H9 (cell line): Measurements from ENCODE around the gene DNAAF5. TPM values are rescaled to one million over a fixed set of nuclear protein-coding genes. Genes with fewer than 3 reads are reported as not detected.

Source experiments
- DNase-seq: peaks from one replicate; pipeline ENCODE4 v3.0.0-alpha.2; 2017
- H2AFZ ChIP-seq: one replicate; pipeline ENCODE4 v1.6.1; 2013; ENCODE audit warnings: mild to moderate bottlenecking, low read length, control low read depth, moderate library complexity
- H2AK5ac ChIP-seq: 2 replicates; pipeline ENCODE4 v1.6.1; 2013; ENCODE audit warnings: low read length, control low read depth, mixed read lengths; ENCODE audit not compliant: insufficient read length
- H2BK120ac ChIP-seq: one replicate; pipeline ENCODE4 v1.6.1; 2013; ENCODE audit warnings: low read depth, mild to moderate bottlenecking, low read length, control low read depth, inconsistent platforms; ENCODE audit not compliant: poor library complexity, severe bottlenecking
- H2BK12ac ChIP-seq: 2 replicates; pipeline ENCODE4 v1.6.1; 2013; ENCODE audit warnings: low read length, control low read depth, mixed read lengths, low read depth; ENCODE audit not compliant: insufficient read length
- H2BK15ac ChIP-seq: 2 replicates; pipeline ENCODE4 v1.6.1; 2013; ENCODE audit warnings: low read depth, low read length, control low read depth
- H2BK20ac ChIP-seq: one replicate; pipeline ENCODE4 v1.6.1; 2013; ENCODE audit warnings: low read depth, mild to moderate bottlenecking, low read length, control low read depth, inconsistent platforms; ENCODE audit not compliant: poor library complexity, severe bottlenecking
- H2BK5ac ChIP-seq: 2 replicates; pipeline ENCODE4 v1.6.1; 2013; ENCODE audit warnings: low read length, control low read depth, mixed read lengths; ENCODE audit not compliant: insufficient read length
- H3K14ac ChIP-seq: 2 replicates; pipeline ENCODE4 v1.6.1; 2013; ENCODE audit warnings: low read length, control low read depth; ENCODE audit not compliant: insufficient read depth
- H3K18ac ChIP-seq: 2 replicates; pipeline ENCODE4 v1.6.1; 2013; ENCODE audit warnings: low read depth, mild to moderate bottlenecking, mixed read lengths, low read length, control low read depth; ENCODE audit not compliant: insufficient read length
- H3K23ac ChIP-seq: 2 replicates; pipeline ENCODE4 v1.6.1; 2013; ENCODE audit warnings: low read length, control low read depth, mixed read lengths, low read depth; ENCODE audit not compliant: insufficient read length
- H3K23me2 ChIP-seq: 2 replicates; pipeline ENCODE4 v1.6.1; 2013; ENCODE audit warnings: low read depth, mild to moderate bottlenecking, mixed read lengths, low read length, control low read depth; ENCODE audit not compliant: insufficient read length, poor library complexity, severe bottlenecking
- H3K27ac ChIP-seq: 2 replicates; pipeline ENCODE4 v1.5.1; 2013; ENCODE audit warnings: low read length, control low read depth, mixed read lengths, low read depth; ENCODE audit not compliant: insufficient read length
- H3K27me3 ChIP-seq: 2 replicates; pipeline ENCODE4 v1.6.1; 2013; ENCODE audit warnings: low read length, control low read depth, inconsistent platforms; ENCODE audit not compliant: insufficient read depth
- H3K4ac ChIP-seq: 2 replicates; pipeline ENCODE4 v1.6.1; 2013; ENCODE audit warnings: low read depth, mild to moderate bottlenecking, control low read depth, inconsistent platforms, low read length, moderate library complexity
- H3K4me1 ChIP-seq: 2 replicates; pipeline ENCODE4 v1.6.1; 2013; ENCODE audit warnings: low read length, control low read depth, inconsistent platforms; ENCODE audit not compliant: insufficient read depth
- H3K4me2 ChIP-seq: 2 replicates; pipeline ENCODE4 v1.6.1; 2013; ENCODE audit warnings: low read length, control low read depth, mixed read lengths; ENCODE audit not compliant: insufficient read length, insufficient read depth
- H3K56ac ChIP-seq: 2 replicates; pipeline ENCODE4 v1.6.1; 2013; ENCODE audit warnings: low read depth, mild to moderate bottlenecking, mixed read lengths, low read length, control low read depth; ENCODE audit not compliant: insufficient read length
- H3K79me1 ChIP-seq: 2 replicates; pipeline ENCODE4 v1.6.1; 2013; ENCODE audit warnings: low read depth, mild to moderate bottlenecking, moderate library complexity, low read length, control low read depth, inconsistent platforms; ENCODE audit not compliant: insufficient read depth, poor library complexity, severe bottlenecking
- H3K79me2 ChIP-seq: 2 replicates; pipeline ENCODE4 v1.6.1; 2013; ENCODE audit warnings: low read length, control low read depth, inconsistent platforms; ENCODE audit not compliant: insufficient read depth
- H3K9ac ChIP-seq: 2 replicates; pipeline ENCODE4 v1.6.1; 2013; ENCODE audit warnings: low read length, control low read depth, mixed read lengths; ENCODE audit not compliant: insufficient read length; ENCODE audit errors: extremely low read depth
- H3K9me3 ChIP-seq: one replicate; pipeline ENCODE4 v1.6.1; 2013; ENCODE audit warnings: low read depth, low read length, inconsistent platforms; ENCODE audit not compliant: control insufficient read depth
- H3T11ph ChIP-seq: one replicate; pipeline ENCODE4 v1.6.1; 2013; ENCODE audit warnings: mild to moderate bottlenecking, low read length, control low read depth, inconsistent platforms
- H4K20me1 ChIP-seq: one replicate; pipeline ENCODE4 v1.6.1; 2013; ENCODE audit not compliant: control insufficient read depth, insufficient read length, insufficient read depth
- H4K5ac ChIP-seq: 2 replicates; pipeline ENCODE4 v1.6.1; 2013; ENCODE audit warnings: low read depth, mild to moderate bottlenecking, mixed read lengths, low read length, control low read depth; ENCODE audit not compliant: insufficient read length
- H4K8ac ChIP-seq: replicated peaks from 2 replicates; pipeline ENCODE4 v1.6.1; 2013; ENCODE audit warnings: low read length, control low read depth, mixed read lengths, low read depth; ENCODE audit not compliant: insufficient read length
- H4K91ac ChIP-seq: 2 replicates; pipeline ENCODE4 v1.6.1; 2013; ENCODE audit warnings: low read depth, mild to moderate bottlenecking, moderate library complexity, mixed read lengths, low read length, control low read depth; ENCODE audit not compliant: insufficient read length
- H3K27ac Mint-ChIP-seq, 3 experiments: 2 replicates in 2 of 3; 3 replicates in 1 of 3; pipeline ENCODE4 v1.8.0; 2020 to 2021; ENCODE audit warnings: mixed read lengths in 3 of 3, mild to moderate bottlenecking in 1 of 3, moderate library complexity in 1 of 3
- H3K27me3 Mint-ChIP-seq: 2 replicates; pipeline ENCODE4 v1.8.0; 2021; ENCODE audit warnings: low read depth, mild to moderate bottlenecking, moderate library complexity, mixed read lengths
- H3K36me3 Mint-ChIP-seq, 3 experiments: 2 replicates in 2 of 3; 3 replicates in 1 of 3; pipeline ENCODE4 v1.8.0; 2020 to 2021; ENCODE audit warnings: low read depth in 3 of 3, mixed read lengths in 3 of 3; ENCODE audit not compliant: insufficient read depth in 1 of 3
- H3K4me1 Mint-ChIP-seq, 2 experiments: 2 replicates each; pipeline ENCODE4 v1.8.0; 2020; ENCODE audit warnings: mixed read lengths in 2 of 2
- H3K4me3 Mint-ChIP-seq, 2 experiments: 2 replicates in 1 of 2; 3 replicates in 1 of 2; pipeline ENCODE4 v1.8.0; 2020 to 2021; ENCODE audit warnings: mild to moderate bottlenecking in 2 of 2, mixed read lengths in 2 of 2, moderate library complexity in 1 of 2
- H3K9me3 Mint-ChIP-seq, 2 experiments: 2 replicates in 1 of 2; 3 replicates in 1 of 2; pipeline ENCODE4 v1.8.0; 2020; ENCODE audit warnings: mild to moderate bottlenecking in 2 of 2, mixed read lengths in 2 of 2, moderate library complexity in 1 of 2
- WGBS: extraction: QIAGEN DNeasy Blood & Tissue Kit; methylation state at CpG from one replicate; pipeline ENCODE4 v1.1.7; 2013; ENCODE audit warnings: missing lambda C conversion rate, low lambda C conversion rate, mixed read lengths; ENCODE audit not compliant: insufficient read length; ENCODE audit errors: extremely low coverage; 5-methylcytosine and 5-hydroxymethylcytosine counted together
- total RNA-seq: library from RNA; stranded (reverse); gene quantifications from 2 replicates; pipeline ENCODE4 v1.2.1, GENCODE V29; 2021
- TF ChIP-seq, protein P1 (sequence below): fragments of 200-600 bp; sonication (generic); conservative IDR thresholded peaks from 3 replicates; pipeline ENCODE4 v1.8.0; 2021; ENCODE audit warnings: antibody characterized with exemption, mild to moderate bottlenecking

Gene DNAAF5
- total RNA-seq, 1 experiment from 2014 or later = 43.5 TPM

DNA sequence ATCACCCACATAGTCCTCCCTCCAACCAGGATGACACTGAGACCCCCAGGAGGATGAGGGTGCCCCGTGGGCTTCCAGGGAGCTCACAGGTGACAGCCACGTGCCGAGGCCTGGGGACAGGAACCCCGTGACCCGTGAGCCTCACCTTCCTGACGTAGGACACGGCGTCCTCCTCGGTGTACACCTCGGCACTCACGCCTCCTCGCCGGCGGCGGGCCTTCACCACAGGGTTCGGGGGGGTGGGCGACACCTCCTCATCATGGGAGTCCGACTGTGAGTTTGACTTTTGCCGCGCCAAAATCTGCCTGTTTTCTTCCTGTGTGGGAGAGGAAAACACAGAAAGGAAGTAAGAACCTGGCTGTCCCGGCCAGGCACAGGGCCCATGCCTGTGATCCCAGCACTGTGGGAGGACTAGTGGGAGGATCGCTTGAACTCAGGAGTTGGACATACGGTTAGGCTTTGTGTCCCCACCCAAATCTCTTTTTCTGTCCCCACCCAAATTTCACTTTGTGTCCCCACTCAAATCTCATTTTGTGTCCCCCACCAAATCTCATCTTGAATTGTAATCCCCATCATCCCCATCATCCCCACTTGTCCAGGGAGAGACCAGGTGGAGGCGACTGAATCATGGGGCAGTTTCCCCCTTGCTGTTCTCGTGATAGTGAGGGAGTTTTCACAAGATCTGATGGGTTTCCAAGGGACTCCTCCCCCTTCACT, 45.9 kb upstream of the DNAAF5 start:
- H3K4me3 Mint-ChIP-seq = no peak overlapping the region

More for the DNA sequence above, 45.9 kb upstream of the DNAAF5 start:
- Histone ChIP-seq H3K23me2 (no peaks in the 10 kb centered on the region), H3K9me3 (no peaks in the 10 kb centered on the region), H3K27me3 (no peaks in the 10 kb centered on the region), H2AK5ac (no peak overlapping the region), H3K18ac (no peak overlapping the region), H3K4ac (no peak overlapping the region), H3K79me2 (no peaks in the 10 kb centered on the region; the same call in 1 of the 2 replicates), H2AFZ (no peak overlapping the region), H3K56ac (no peak overlapping the region), H3K27ac (no peak overlapping the region), H2BK20ac (no peak overlapping the region), H4K20me1 (no peaks in the 10 kb centered on the region), H4K5ac (no peak overlapping the region), H2BK5ac (no peak overlapping the region), H3K79me1 (peaks cover 4% of the 10 kb centered on the region), H4K91ac (no peak overlapping the region), H3K4me1 (no peaks in the 10 kb centered on the region), H4K8ac (no peak overlapping the region), H3T11ph (no peak overlapping the region), H3K4me2 (no peak overlapping the region), H3K9ac (no peak overlapping the region), H2BK15ac (no peak overlapping the region), H3K23ac (no peak overlapping the region), H2BK120ac (no peak overlapping the region), H3K14ac (no peak overlapping the region), H2BK12ac (no peak overlapping the region)
- peaks cover 0 to 8% of the 10 kb centered on the region in 2 experiments; a peak in 3 of 5 replicates for H3K9me3 Mint-ChIP-seq
- no peak overlapping the region for H3K27ac Mint-ChIP-seq
- no peaks in the 10 kb centered on the region for H3K27me3 Mint-ChIP-seq
- no peaks in the 10 kb centered on the region for H3K4me1 Mint-ChIP-seq
- TF ChIP-seq, protein P1, sequence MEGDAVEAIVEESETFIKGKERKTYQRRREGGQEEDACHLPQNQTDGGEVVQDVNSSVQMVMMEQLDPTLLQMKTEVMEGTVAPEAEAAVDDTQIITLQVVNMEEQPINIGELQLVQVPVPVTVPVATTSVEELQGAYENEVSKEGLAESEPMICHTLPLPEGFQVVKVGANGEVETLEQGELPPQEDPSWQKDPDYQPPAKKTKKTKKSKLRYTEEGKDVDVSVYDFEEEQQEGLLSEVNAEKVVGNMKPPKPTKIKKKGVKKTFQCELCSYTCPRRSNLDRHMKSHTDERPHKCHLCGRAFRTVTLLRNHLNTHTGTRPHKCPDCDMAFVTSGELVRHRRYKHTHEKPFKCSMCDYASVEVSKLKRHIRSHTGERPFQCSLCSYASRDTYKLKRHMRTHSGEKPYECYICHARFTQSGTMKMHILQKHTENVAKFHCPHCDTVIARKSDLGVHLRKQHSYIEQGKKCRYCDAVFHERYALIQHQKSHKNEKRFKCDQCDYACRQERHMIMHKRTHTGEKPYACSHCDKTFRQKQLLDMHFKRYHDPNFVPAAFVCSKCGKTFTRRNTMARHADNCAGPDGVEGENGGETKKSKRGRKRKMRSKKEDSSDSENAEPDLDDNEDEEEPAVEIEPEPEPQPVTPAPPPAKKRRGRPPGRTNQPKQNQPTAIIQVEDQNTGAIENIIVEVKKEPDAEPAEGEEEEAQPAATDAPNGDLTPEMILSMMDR = no peak
- H3K36me3 Mint-ChIP-seq = peaks cover 50 to 65% (median 56%) of the 10 kb centered on the region in 3 experiments
- WGBS = no CpG with 5 or more reads among the region's 25 CpGs
- no peak for DNase-seq
